HG03457 (cell line): ENCODE data around the gene CCDC63.
"Not testable (repeated sequence)": the region's sequence is repeated elsewhere in the genome, so short reads cannot be mapped to it uniquely, and the experiment has no call there.

ENCODE experiments used
- ATAC-seq: cut with Tn5 transposase; IDR thresholded peaks from one replicate; pipeline ENCODE4 v1.9.1; 2021; ENCODE audit warnings: moderate number of reproducible peaks; ENCODE audit not compliant: unreplicated experiment

CCDC63 gene

GRCh38 chr12:110844131-110844530 is 2.7 kb upstream of the CCDC63 start:
- no peak for ATAC-seq

GRCh38 chr12:110844551-110845338 is 2.0 kb upstream of the CCDC63 start:
- ATAC-seq: no peak

- ATAC-seq: no peak
Measured at GRCh38 chr12:110845339-110845682, 1.5 kb upstream of the CCDC63 start.

- no peak for ATAC-seq
Measured at GRCh38 chr12:110848314-110848923, 1.6 kb downstream of the CCDC63 start.

GRCh38 chr12:110849221-110849620 is 2.4 kb downstream of the CCDC63 start:
- no peak for ATAC-seq

- no peak for ATAC-seq
Measured at GRCh38 chr12:110849748-110850403, 3.1 kb downstream of the CCDC63 start.

- ATAC-seq: no peak
Measured at GRCh38 chr12:110850762-110851161, 4.0 kb downstream of the CCDC63 start.

GRCh38 chr12:110853836-110854235 is 7.0 kb downstream of the CCDC63 start:
- no peak for ATAC-seq

- no peak for ATAC-seq
Measured at GRCh38 chr12:110856542-110856941, 9.8 kb downstream of the CCDC63 start.

- ATAC-seq: no peak
Measured at GRCh38 chr12:110857528-110857927, 10.7 kb downstream of the CCDC63 start.

GRCh38 chr12:110857954-110858353 is 11.2 kb downstream of the CCDC63 start:
- ATAC-seq: not testable (repeated sequence)

- ATAC-seq: no peak
Measured at GRCh38 chr12:110858848-110859247, 12.1 kb downstream of the CCDC63 start.

GRCh38 chr12:110860833-110861296 is 14.1 kb downstream of the CCDC63 start:
- ATAC-seq: no peak

GRCh38 chr12:110861729-110862128 is 14.9 kb downstream of the CCDC63 start:
- ATAC-seq: no peak

- ATAC-seq: no peak
Measured at GRCh38 chr12:110862329-110862728, 15.5 kb downstream of the CCDC63 start.

GRCh38 chr12:110863161-110863560 is 16.4 kb downstream of the CCDC63 start:
- ATAC-seq: no peak

- ATAC-seq: no peak
Measured at GRCh38 chr12:110865521-110865920, 18.7 kb downstream of the CCDC63 start.

GRCh38 chr12:110869026-110869425 is 22.2 kb downstream of the CCDC63 start:
- no peak for ATAC-seq

- no peak for ATAC-seq
Measured at GRCh38 chr12:110869803-110870202, 23.0 kb downstream of the CCDC63 start.

GRCh38 chr12:110872100-110872499 is 25.3 kb downstream of the CCDC63 start:
- ATAC-seq: no peak

GRCh38 chr12:110874351-110874750 is 27.6 kb downstream of the CCDC63 start:
- ATAC-seq: no peak

- no peak for ATAC-seq
Measured at GRCh38 chr12:110874781-110875180, 28.0 kb downstream of the CCDC63 start.
